H1 (cell line): ENCODE results near the gene KLHL29. TPM values are rescaled to one million over a fixed set of nuclear protein-coding genes. Genes with fewer than 3 reads are reported as not detected.
A peak's percentile ranks its signal among the peaks of the same experiment; 100 is the strongest.

ENCODE experiments used
- CTCF ChIA-PET: fragments of 300-600 bp; sonication (Branson Sonifier 250); formaldehyde crosslinking; loops from one replicate; lab custom pipeline; 2021; ENCODE audit not compliant: partially characterized antibody; lab: Charles Lee
- POLR2A ChIA-PET: fragments of 300-600 bp; sonication (Branson Sonifier 250); formaldehyde crosslinking; loops from one replicate; lab custom pipeline; 2021; ENCODE audit warnings: inconsistent platforms; ENCODE audit not compliant: partially characterized antibody; lab: Charles Lee
- DNase-seq, 2 experiments: peaks; one replicate each; pipeline versions ENCODE4 v3.0.0 to v3.0.0-alpha.2; 2010 to 2022; ENCODE audit warnings: low spot score in 2 of 2, low read depth in 1 of 2, mixed read lengths in 1 of 2
- FAIRE-seq: peaks from 2 replicates; lab custom pipeline; 2011; peaks lifted over from hg19 to GRCh38; lab: Jason Lieb, UNC
- H2AFZ ChIP-seq: 2 replicates; pipeline ENCODE4 v1.8.1; 2012; ENCODE audit warnings: low read length, inconsistent platforms
- H2AK5ac ChIP-seq: 2 replicates; pipeline ENCODE4 v1.6.1; 2013; ENCODE audit warnings: low read depth, low read length
- H2BK120ac ChIP-seq: replicated peaks from 2 replicates; pipeline ENCODE3; 2013; ENCODE audit warnings: low read depth, low read length, inconsistent platforms
- H2BK12ac ChIP-seq: 2 replicates; pipeline ENCODE4 v1.6.1; 2013; ENCODE audit warnings: low read depth, low read length
- H2BK15ac ChIP-seq: 2 replicates; pipeline ENCODE4 v1.6.1; 2013; ENCODE audit warnings: low read length
- H2BK20ac ChIP-seq: 2 replicates; pipeline ENCODE4 v1.6.1; 2013; ENCODE audit warnings: low read length
- H2BK5ac ChIP-seq: 2 replicates; pipeline ENCODE4 v1.6.1; 2013; ENCODE audit warnings: low read depth, low read length
- H3K14ac ChIP-seq: 2 replicates; pipeline ENCODE4 v1.6.1; 2013; ENCODE audit warnings: inconsistent platforms; ENCODE audit not compliant: insufficient read length
- H3K18ac ChIP-seq: 2 replicates; pipeline ENCODE4 v1.6.1; 2013; ENCODE audit warnings: low read length; ENCODE audit errors: extremely low read depth
- H3K23ac ChIP-seq: 2 replicates; pipeline ENCODE4 v1.6.1; 2013; ENCODE audit warnings: inconsistent platforms; ENCODE audit not compliant: insufficient read length
- H3K23me2 ChIP-seq: 2 replicates; pipeline ENCODE4 v1.6.1; 2013; ENCODE audit warnings: low read depth, low read length
- H3K27ac ChIP-seq: 2 replicates; pipeline ENCODE4 v1.6.1; 2011; ENCODE audit warnings: low read depth, low read length, inconsistent platforms
- H3K27me3 ChIP-seq, 4 experiments: replicated peaks in 1 of 4; 1 replicate in 1 of 4; 2 replicates in 3 of 4; pipeline versions ENCODE4 v1.6.1 to v1.8.1; 2011 to 2013; ENCODE audit warnings: low read length in 3 of 4, mild to moderate bottlenecking in 3 of 4, inconsistent platforms in 2 of 4, mixed read lengths in 2 of 4, moderate library complexity in 1 of 4; ENCODE audit not compliant: control insufficient read depth in 3 of 4, insufficient read depth in 3 of 4; ENCODE audit errors: extremely low read depth in 1 of 4
- H3K36me3 ChIP-seq, 4 experiments: 2 replicates each; pipeline versions ENCODE4 v1.6.1 to v1.8.1; 2011 to 2013; ENCODE audit warnings: mild to moderate bottlenecking in 4 of 4, low read length in 3 of 4, moderate library complexity in 2 of 4, control low read depth in 1 of 4, inconsistent platforms in 1 of 4; ENCODE audit not compliant: insufficient read depth in 4 of 4, control insufficient read depth in 2 of 4
- H3K4ac ChIP-seq: replicated peaks from 2 replicates; pipeline ENCODE3; 2013; ENCODE audit warnings: low read length, low read depth, mixed read lengths, inconsistent platforms; ENCODE audit not compliant: insufficient read length
- H3K4me1 ChIP-seq, 4 experiments: replicated peaks in 1 of 4; 1 replicate in 1 of 4; 2 replicates in 3 of 4; pipeline versions ENCODE4 v1.6.1 to v1.8.1; 2011 to 2013; ENCODE audit warnings: low read length in 3 of 4, inconsistent platforms in 2 of 4, mixed read lengths in 1 of 4; ENCODE audit not compliant: insufficient read depth in 4 of 4, control insufficient read depth in 3 of 4
- H3K4me2 ChIP-seq, 2 experiments: 2 replicates each; pipeline versions ENCODE4 v1.6.1 to v1.8.1; 2011 to 2013; ENCODE audit warnings: low read depth in 2 of 2, low read length in 2 of 2, control low read depth in 1 of 2, inconsistent platforms in 1 of 2, mild to moderate bottlenecking in 1 of 2; ENCODE audit not compliant: insufficient read depth in 1 of 2
- H3K4me3 ChIP-seq, 4 experiments: fragments of 200-600, 300-600 bp in 1 of 4; sonication (generic), shearing (Covaris generic), sonication (Bioruptor Twin) in 1 of 4; 2 replicates each; pipeline versions ENCODE4 v1.5.1 to v1.8.1; 2011 to 2016; ENCODE audit warnings: low read length in 4 of 4, low read depth in 3 of 4, control low read depth in 2 of 4, inconsistent platforms in 2 of 4, mild to moderate bottlenecking in 2 of 4, mixed read lengths in 1 of 4, moderate library complexity in 1 of 4; ENCODE audit not compliant: insufficient read depth in 2 of 4; ENCODE audit errors: extremely low read depth in 1 of 4
- H3K56ac ChIP-seq: replicated peaks from 2 replicates; pipeline ENCODE3; 2013; ENCODE audit warnings: low read depth, mild to moderate bottlenecking, mixed read lengths, low read length, inconsistent platforms; ENCODE audit not compliant: insufficient read length
- H3K79me1 ChIP-seq: 2 replicates; pipeline ENCODE4 v1.6.1; 2013; ENCODE audit warnings: low read depth, low read length, control low read depth
- H3K79me2 ChIP-seq, 2 experiments: 2 replicates each; pipeline versions ENCODE4 v1.6.1 to v1.8.1; 2012 to 2013; ENCODE audit warnings: low read length in 2 of 2, mild to moderate bottlenecking in 2 of 2, inconsistent platforms in 1 of 2; ENCODE audit not compliant: insufficient read depth in 2 of 2, control insufficient read depth in 1 of 2
- H3K9ac ChIP-seq, 4 experiments: replicated peaks in 1 of 4; 1 replicate in 1 of 4; 2 replicates in 3 of 4; pipeline versions ENCODE4 v1.6.1 to v1.8.1; 2011 to 2013; ENCODE audit warnings: low read depth in 3 of 4, low read length in 3 of 4, control low read depth in 2 of 4, mild to moderate bottlenecking in 2 of 4, moderate library complexity in 2 of 4, inconsistent platforms in 1 of 4; ENCODE audit errors: extremely low read depth in 1 of 4
- H3K9me3 ChIP-seq, 2 experiments: 2 replicates each; pipeline versions ENCODE4 v1.6.1 to v1.8.1; 2012 to 2013; ENCODE audit warnings: mild to moderate bottlenecking in 2 of 2, moderate library complexity in 2 of 2, control low read depth in 1 of 2, inconsistent platforms in 1 of 2, low read depth in 1 of 2, low read length in 1 of 2, mixed read lengths in 1 of 2; ENCODE audit not compliant: insufficient read depth in 2 of 2
- H4K20me1 ChIP-seq, 2 experiments: replicated peaks in 1 of 2; 2 replicates each; pipeline versions ENCODE3 to v1.8.1; 2011 to 2013; ENCODE audit warnings: inconsistent platforms in 2 of 2, low read length in 2 of 2, mild to moderate bottlenecking in 1 of 2; ENCODE audit not compliant: insufficient read depth in 2 of 2, control insufficient read depth in 1 of 2
- H4K5ac ChIP-seq: 2 replicates; pipeline ENCODE4 v1.6.1; 2013; ENCODE audit warnings: low read length, low read depth, mixed read lengths, inconsistent platforms; ENCODE audit not compliant: insufficient read length
- H4K8ac ChIP-seq: 2 replicates; pipeline ENCODE4 v1.8.0; 2013; ENCODE audit warnings: mild to moderate bottlenecking, moderate library complexity, low read length, inconsistent platforms; ENCODE audit not compliant: insufficient read depth; ENCODE audit errors: extremely low read depth
- H4K91ac ChIP-seq: replicated peaks from 2 replicates; pipeline ENCODE3; 2013; ENCODE audit warnings: low read length, mixed read lengths, inconsistent platforms; ENCODE audit not compliant: insufficient read length
- EZH2 ChIP-seq: fragments of 200-600 bp; sonication (generic); IDR thresholded peaks from 2 replicates; pipeline ENCODE4 v1.7.1; 2012; ENCODE audit warnings: low read depth, mild to moderate bottlenecking, moderate library complexity, low read length, inconsistent platforms; ENCODE audit not compliant: severe bottlenecking
- NANOG ChIP-seq: IDR thresholded peaks from 2 replicates; pipeline ENCODE4 v1.6.1; 2011; ENCODE audit warnings: low read length, low read depth, mild to moderate bottlenecking, inconsistent platforms; ENCODE audit not compliant: insufficient read depth, poor library complexity, severe bottlenecking
- NRF1 ChIP-seq: IDR thresholded peaks from 2 replicates; pipeline ENCODE4 v1.6.1; 2011; ENCODE audit warnings: mild to moderate bottlenecking, low read depth, low read length, improper control_type of control experiment
- POU5F1 ChIP-seq: IDR thresholded peaks from 2 replicates; pipeline ENCODE4 v1.6.1; 2011; ENCODE audit warnings: low read depth, mild to moderate bottlenecking, low read length, moderate library complexity
- TAF1 ChIP-seq: IDR thresholded peaks from 2 replicates; pipeline ENCODE4 v1.6.1; 2011; ENCODE audit warnings: mild to moderate bottlenecking, low read depth, low read length
- WGBS, 2 experiments: shearing (Covaris generic) in 1 of 2; methylation state at CpG; one replicate each; pipeline versions ENCODE4 v1.1.6 to v1.1.7; 2013 to 2015; ENCODE audit warnings: low lambda C conversion rate in 2 of 2, mixed read lengths in 2 of 2, inconsistent platforms in 1 of 2, low coverage in 1 of 2, missing lambda C conversion rate in 1 of 2; ENCODE audit not compliant: insufficient replicate concordance in 2 of 2, insufficient coverage in 1 of 2, insufficient read length in 1 of 2; ENCODE audit errors: extremely low coverage in 1 of 2, missing lambda C conversion rate in 1 of 2; 5-methylcytosine and 5-hydroxymethylcytosine counted together
- polyA plus RNA-seq, 7 experiments: library from polyadenylated mRNA; depleted of rRNA in 3 of 7; stranded (reverse) in 5 of 7; unstranded in 2 of 7; fragments of >200 nt in 5 of 7; fragments of 200-250 nt in 2 of 7; gene quantifications; 1 replicate in 5 of 7; 2 replicates in 1 of 7; 4 replicates in 1 of 7; pipeline versions ENCODE4 v1.2.1 to v1.2.3, GENCODE V29; 2011 to 2013; ENCODE audit warnings: missing spikeins in 2 of 7, mixed read lengths in 2 of 7
- total RNA-seq: library from RNA; stranded (reverse); fragmentation: NEBNext Ultra II Directional; extraction: Animal tissue kit (Norgen Biotek cat#: 25700); gene quantifications from 2 replicates; pipeline ENCODE4 v1.2.1, GENCODE V29; 2021
- TF ChIP-seq, protein P1 (sequence below): IDR thresholded peaks from 2 replicates; pipeline ENCODE4 v1.6.1; 2012; ENCODE audit warnings: low read length, inconsistent platforms

KLHL29 gene
- total and polyA plus RNA-seq, 2 of the 8 experiments (the other 6 are each of a cell fraction or from before 2014, with no cell fraction given): 1.1 to 4.7 TPM

- H4K20me1 ChIP-seq: no peaks in the 10 kb centered on the region
- FAIRE-seq (no peak), DNase-seq (no peak)
- no peaks in the 10 kb centered on the region; the same call in 1 of the 2 replicates for H3K79me1 ChIP-seq
- no peak overlapping the region for H3K4ac ChIP-seq
- H3K56ac ChIP-seq: no peak overlapping the region
- no peak overlapping the region for H3K9ac ChIP-seq
- H3K4me1 ChIP-seq: no peaks in the 10 kb centered on the region
- H3K18ac ChIP-seq: no peak overlapping the region
- H4K5ac ChIP-seq: no peak overlapping the region
- no peak overlapping the region for H3K4me2 ChIP-seq
- 88% methylated on average over 4 of the region's 4 CpGs; no CpG with 5 or more reads in 1 of the 2 experiments for WGBS, 2 experiments
- H2BK5ac ChIP-seq: no peak overlapping the region
- POLR2A ChIA-PET: no interaction called here
- TF ChIP-seq, protein P1, sequence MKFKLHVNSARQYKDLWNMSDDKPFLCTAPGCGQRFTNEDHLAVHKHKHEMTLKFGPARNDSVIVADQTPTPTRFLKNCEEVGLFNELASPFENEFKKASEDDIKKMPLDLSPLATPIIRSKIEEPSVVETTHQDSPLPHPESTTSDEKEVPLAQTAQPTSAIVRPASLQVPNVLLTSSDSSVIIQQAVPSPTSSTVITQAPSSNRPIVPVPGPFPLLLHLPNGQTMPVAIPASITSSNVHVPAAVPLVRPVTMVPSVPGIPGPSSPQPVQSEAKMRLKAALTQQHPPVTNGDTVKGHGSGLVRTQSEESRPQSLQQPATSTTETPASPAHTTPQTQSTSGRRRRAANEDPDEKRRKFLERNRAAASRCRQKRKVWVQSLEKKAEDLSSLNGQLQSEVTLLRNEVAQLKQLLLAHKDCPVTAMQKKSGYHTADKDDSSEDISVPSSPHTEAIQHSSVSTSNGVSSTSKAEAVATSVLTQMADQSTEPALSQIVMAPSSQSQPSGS: no peak
- TF ChIP-seq NANOG: no peak
- no peak for TF ChIP-seq TAF1
- no peak for TF ChIP-seq NRF1
- TF ChIP-seq POU5F1: no peak
- no peak for TF ChIP-seq EZH2
- TF ChIP-seq, all 59 proteins: peak for 0
- no peak overlapping the region for H2AK5ac ChIP-seq
- no peak overlapping the region for H2AFZ ChIP-seq
- no peaks in the 10 kb centered on the region for H3K27me3 ChIP-seq
- H3K4me3 ChIP-seq: no peak overlapping the region
- H2BK12ac ChIP-seq: no peak overlapping the region
- no peak overlapping the region for H2BK120ac ChIP-seq
- H3K14ac ChIP-seq: no peak overlapping the region
- H2BK20ac ChIP-seq: no peak overlapping the region
- no peak overlapping the region for H4K91ac ChIP-seq
- peak overlapping the region; percentile 57; the same call in 1 of the 2 replicates for H4K8ac ChIP-seq
- no peak overlapping the region for H3K23ac ChIP-seq
- no peak overlapping the region for H2BK15ac ChIP-seq
- no peaks in the 10 kb centered on the region for H3K23me2 ChIP-seq
- no peaks in the 10 kb centered on the region for H3K36me3 ChIP-seq
- no peaks in the 10 kb centered on the region for H3K79me2 ChIP-seq
- H3K27ac ChIP-seq: no peak overlapping the region
- H3K9me3 ChIP-seq: no peaks in the 10 kb centered on the region
- CTCF ChIA-PET: interaction anchor here (0.6 to 2.4 kb wide), 3 partner anchors 38 to 97 kb away, joined by 3 to 12 read pairs (median 4); no protein-coding TSS in a partner anchor
These were observed 335.9 kb downstream of the KLHL29 start for GRCh38 chr2:23720705-23721453.
